Loucy (cell line): ENCODE results near the gene CXXC5.

Experiments used
- H2AFZ ChIP-seq: fragments of 200-600 bp; sonication (generic); 2 replicates; pipeline ENCODE4 v1.6.0; 2016; ENCODE audit warnings: antibody characterized with exemption, mild to moderate bottlenecking, low read length, moderate library complexity
- H3F3A ChIP-seq: fragments of 200-600 bp; 2 replicates; pipeline ENCODE4 v1.6.0; 2016; ENCODE audit warnings: antibody characterized with exemption, low read depth, mild to moderate bottlenecking
- H3K27me3 ChIP-seq: fragments of 200-600 bp; sonication (generic); 2 replicates; pipeline ENCODE4 v1.6.1; 2014; ENCODE audit warnings: low read length, mild to moderate bottlenecking; ENCODE audit not compliant: insufficient read depth, poor library complexity, severe bottlenecking
- H3K36me3 ChIP-seq: fragments of 200-600 bp; sonication (generic); 2 replicates; pipeline ENCODE4 v1.6.1; 2016; ENCODE audit warnings: low read length; ENCODE audit not compliant: insufficient read depth
- H3K4me1 ChIP-seq: fragments of 200-600 bp; sonication (generic); 2 replicates; pipeline ENCODE4 v1.5.1; 2014; ENCODE audit warnings: low read length, mild to moderate bottlenecking; ENCODE audit not compliant: insufficient read depth, poor library complexity, severe bottlenecking
- H3K4me2 ChIP-seq: fragments of 200-600 bp; sonication (generic); 2 replicates; pipeline ENCODE4 v1.6.0; 2014; ENCODE audit warnings: antibody characterized with exemption, low read length, low read depth, mild to moderate bottlenecking; ENCODE audit not compliant: poor library complexity, severe bottlenecking
- H3K4me3 ChIP-seq: fragments of 200-600 bp; sonication (generic); 2 replicates; pipeline ENCODE4 v1.5.1; 2014; ENCODE audit warnings: low read length, mild to moderate bottlenecking, mixed read lengths; ENCODE audit not compliant: poor library complexity, severe bottlenecking
- H3K79me2 ChIP-seq: fragments of 200-600 bp; sonication (generic); 2 replicates; pipeline ENCODE4 v1.6.1; 2014; ENCODE audit warnings: low read length; ENCODE audit not compliant: insufficient read depth
- H3K9ac ChIP-seq: fragments of 200-600 bp; sonication (generic); 2 replicates; pipeline ENCODE4 v1.6.0; 2014; ENCODE audit warnings: mild to moderate bottlenecking, low read depth, low read length, moderate library complexity; ENCODE audit not compliant: poor library complexity, severe bottlenecking
- H3K9me2 ChIP-seq: fragments of 200-600 bp; sonication (generic); replicated peaks from 2 replicates; pipeline ENCODE4 v1.6.1; 2016; ENCODE audit warnings: low read depth, low read length, mixed read lengths
- H3K9me3 ChIP-seq: fragments of 200-600 bp; sonication (generic); 2 replicates; pipeline ENCODE4 v1.6.1; 2014; ENCODE audit warnings: mild to moderate bottlenecking, antibody characterized with exemption, low read length, low read depth; ENCODE audit not compliant: insufficient read depth
- H4K20me1 ChIP-seq: fragments of 200-600 bp; sonication (generic); 2 replicates; pipeline ENCODE4 v1.6.0; 2014; ENCODE audit warnings: antibody characterized with exemption, low read length, mild to moderate bottlenecking; ENCODE audit not compliant: insufficient read depth, poor library complexity, severe bottlenecking
- EZH2phosphoT487 ChIP-seq: fragments of 200-600 bp; IDR thresholded peaks from 2 replicates; pipeline ENCODE4 v1.6.1; 2018; ENCODE audit warnings: antibody characterized with exemption, mild to moderate bottlenecking, moderate library complexity, borderline replicate concordance
- TF ChIP-seq, protein P1 (sequence below): fragments of 200-600 bp; sonication (generic); conservative IDR thresholded peaks from 2 replicates; pipeline ENCODE4 v1.5.1; 2014; ENCODE audit warnings: mild to moderate bottlenecking, antibody characterized with exemption, low read length

The CXXC5 gene

DNA sequence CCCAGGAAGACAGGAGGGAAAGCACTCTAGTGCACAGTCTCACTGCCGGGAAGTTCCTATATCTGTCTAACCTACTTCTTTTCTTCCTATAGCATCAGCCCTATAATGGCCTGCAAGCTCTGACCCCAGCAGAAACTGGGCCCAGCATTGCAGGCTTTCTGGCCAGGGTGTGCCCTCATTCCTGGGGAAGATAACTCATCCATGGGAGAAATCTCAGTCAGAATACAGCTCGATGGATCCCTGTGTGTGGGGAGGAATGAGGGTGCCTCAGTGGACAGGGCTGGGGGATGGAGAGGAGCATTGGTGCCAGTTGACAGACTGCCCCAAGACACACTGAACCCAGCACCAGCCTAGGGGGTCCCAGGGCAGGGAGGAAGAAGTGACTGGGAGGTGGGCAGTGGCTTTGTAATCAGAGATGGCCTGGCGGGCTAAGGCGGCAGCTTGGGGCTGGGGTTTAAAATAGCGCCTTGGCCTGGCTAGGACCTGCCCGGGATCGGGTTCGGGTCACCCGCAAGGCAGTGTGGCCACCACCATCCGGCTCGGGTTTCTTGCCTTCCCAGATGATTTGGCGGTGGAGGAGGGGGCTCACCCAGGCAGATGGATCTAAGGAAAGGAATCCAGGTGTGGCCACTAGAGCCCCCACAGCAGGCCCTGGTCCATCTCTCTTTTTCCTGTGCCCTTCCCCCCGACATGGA lies 7.6 kb upstream of the CXXC5 start:
- Histone ChIP-seq H3K4me3 (no peak overlapping the region), H3K4me1 (peaks cover 77% of the 10 kb centered on the region), H3K36me3 (no peaks in the 10 kb centered on the region), H2AFZ (no peak overlapping the region), H3K9me2 (no peaks in the 10 kb centered on the region), H3K4me2 (no peak overlapping the region), H3K27me3 (no peaks in the 10 kb centered on the region), H4K20me1 (no peaks in the 10 kb centered on the region), H3K79me2 (peaks cover 35% of the 10 kb centered on the region), H3F3A (0 out of 2 replicates have a peak, but pooled peaks cover 4% of the 10 kb centered on the region), H3K9ac (peak overlapping the region; percentile 73), H3K9me3 (no peaks in the 10 kb centered on the region)
- no peak for TF ChIP-seq EZH2phosphoT487
- TF ChIP-seq, protein P1, sequence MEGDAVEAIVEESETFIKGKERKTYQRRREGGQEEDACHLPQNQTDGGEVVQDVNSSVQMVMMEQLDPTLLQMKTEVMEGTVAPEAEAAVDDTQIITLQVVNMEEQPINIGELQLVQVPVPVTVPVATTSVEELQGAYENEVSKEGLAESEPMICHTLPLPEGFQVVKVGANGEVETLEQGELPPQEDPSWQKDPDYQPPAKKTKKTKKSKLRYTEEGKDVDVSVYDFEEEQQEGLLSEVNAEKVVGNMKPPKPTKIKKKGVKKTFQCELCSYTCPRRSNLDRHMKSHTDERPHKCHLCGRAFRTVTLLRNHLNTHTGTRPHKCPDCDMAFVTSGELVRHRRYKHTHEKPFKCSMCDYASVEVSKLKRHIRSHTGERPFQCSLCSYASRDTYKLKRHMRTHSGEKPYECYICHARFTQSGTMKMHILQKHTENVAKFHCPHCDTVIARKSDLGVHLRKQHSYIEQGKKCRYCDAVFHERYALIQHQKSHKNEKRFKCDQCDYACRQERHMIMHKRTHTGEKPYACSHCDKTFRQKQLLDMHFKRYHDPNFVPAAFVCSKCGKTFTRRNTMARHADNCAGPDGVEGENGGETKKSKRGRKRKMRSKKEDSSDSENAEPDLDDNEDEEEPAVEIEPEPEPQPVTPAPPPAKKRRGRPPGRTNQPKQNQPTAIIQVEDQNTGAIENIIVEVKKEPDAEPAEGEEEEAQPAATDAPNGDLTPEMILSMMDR, result no peak

DNA sequence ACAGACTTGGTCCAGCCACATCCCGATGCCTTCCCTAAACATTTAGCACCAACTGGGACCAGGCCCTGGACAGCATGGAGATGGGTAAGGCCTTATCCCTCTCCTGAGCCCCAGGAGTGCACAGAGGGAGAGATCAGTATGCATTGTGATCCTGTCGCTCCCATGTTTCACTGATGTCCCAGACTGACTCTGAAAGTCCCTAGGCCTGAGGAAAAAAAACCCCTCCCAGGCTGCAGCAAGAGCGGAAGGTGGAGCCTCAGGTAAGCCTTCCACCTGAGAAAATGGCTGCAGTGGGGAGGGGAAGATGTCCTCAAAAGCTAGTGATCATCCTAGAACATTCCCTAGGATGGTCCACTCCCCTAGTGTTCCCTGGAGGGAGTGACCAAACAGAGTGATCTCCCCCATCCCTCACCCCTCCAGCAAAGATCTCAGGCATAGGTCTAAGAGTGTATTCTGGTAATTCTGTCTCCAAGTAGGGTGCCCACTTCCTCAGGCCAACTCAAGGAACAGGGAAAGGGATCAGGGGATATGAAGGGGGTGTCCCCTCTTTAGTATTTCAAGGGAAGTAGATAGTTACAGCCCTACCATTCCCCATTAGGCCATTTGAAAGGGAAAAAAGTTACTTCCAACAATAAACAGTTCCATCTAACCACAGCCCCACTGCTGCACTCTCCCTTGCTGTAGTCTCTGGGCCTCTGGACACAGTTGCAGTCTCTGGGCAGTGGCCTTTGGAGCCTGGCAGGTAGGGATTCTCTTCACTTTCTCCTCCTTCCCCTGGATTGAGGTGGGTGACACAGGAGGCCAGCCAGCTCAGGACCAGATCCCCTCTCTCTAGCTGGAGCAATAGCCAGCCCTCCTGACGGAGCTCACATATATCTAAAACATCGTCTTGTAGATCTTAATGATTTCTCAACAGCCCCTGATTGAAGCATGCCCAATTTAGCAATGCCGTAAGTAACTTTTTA lies 6.8 kb upstream of the CXXC5 start:
- no peak overlapping the region for H3K9ac ChIP-seq
- H3K36me3 ChIP-seq, result no peaks in the 10 kb centered on the region
- H3K9me2 ChIP-seq, result no peaks in the 10 kb centered on the region
- no peak overlapping the region for H3K4me3 ChIP-seq
- peaks cover 41% of the 10 kb centered on the region for H3K79me2 ChIP-seq
- no peak overlapping the region for H3K4me2 ChIP-seq
- H2AFZ ChIP-seq, result no peak overlapping the region
- peaks cover 79% of the 10 kb centered on the region for H3K4me1 ChIP-seq
- no peak for TF ChIP-seq EZH2phosphoT487
- TF ChIP-seq, protein P1, result no peak
- no peaks in the 10 kb centered on the region for H4K20me1 ChIP-seq
- no peaks in the 10 kb centered on the region for H3K9me3 ChIP-seq
- 0 out of 2 replicates have a peak, but pooled peaks cover 4% of the 10 kb centered on the region for H3F3A ChIP-seq
- H3K27me3 ChIP-seq, result no peaks in the 10 kb centered on the region

DNA sequence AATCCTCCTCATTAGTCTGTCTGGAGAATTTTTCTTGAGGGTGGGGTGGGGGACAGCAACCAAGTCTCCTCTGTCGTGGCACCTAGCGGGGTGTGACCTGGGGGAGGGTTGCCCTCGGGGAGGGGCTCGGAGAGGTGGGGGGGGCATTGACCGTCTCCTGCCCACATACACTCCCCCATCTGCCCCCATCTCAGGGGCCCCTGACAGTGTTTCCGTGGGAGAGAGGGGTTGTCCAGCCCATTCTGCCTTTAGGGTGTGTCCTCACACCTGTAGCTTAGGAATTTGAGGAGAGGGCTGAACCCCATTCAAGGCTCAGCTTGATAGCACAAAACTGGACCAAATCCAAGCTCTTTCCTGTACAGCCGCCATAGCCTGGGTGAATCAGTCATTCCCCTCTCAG lies 5.9 kb upstream of the CXXC5 start:
- Histone ChIP-seq H2AFZ (no peak overlapping the region), H3K4me2 (no peak overlapping the region), H3K4me1 (peaks cover 78% of the 10 kb centered on the region), H3K9me2 (no peaks in the 10 kb centered on the region), H3K9me3 (no peaks in the 10 kb centered on the region), H4K20me1 (no peaks in the 10 kb centered on the region), H3K27me3 (no peaks in the 10 kb centered on the region), H3K36me3 (no peaks in the 10 kb centered on the region), H3K79me2 (peaks cover 41% of the 10 kb centered on the region; the same call in 1 of the 2 replicates), H3K4me3 (no peak overlapping the region), H3K9ac (no peak overlapping the region), H3F3A (0 out of 2 replicates have a peak, but pooled peaks cover 4% of the 10 kb centered on the region)
- TF ChIP-seq EZH2phosphoT487, result no peak
